ENCODE measurements around the gene CAMKK2. TPM values are rescaled to one million over a fixed set of nuclear protein-coding genes. Genes with fewer than 3 reads are reported as not detected.
"Not testable (repeated sequence)": the region's sequence is repeated elsewhere in the genome, so short reads cannot be mapped to it uniquely, and the experiment has no call there.

The CAMKK2 gene
- total RNA-seq, 2 experiments from 2014 or later: 21.1 to 27.6 TPM

DNA sequence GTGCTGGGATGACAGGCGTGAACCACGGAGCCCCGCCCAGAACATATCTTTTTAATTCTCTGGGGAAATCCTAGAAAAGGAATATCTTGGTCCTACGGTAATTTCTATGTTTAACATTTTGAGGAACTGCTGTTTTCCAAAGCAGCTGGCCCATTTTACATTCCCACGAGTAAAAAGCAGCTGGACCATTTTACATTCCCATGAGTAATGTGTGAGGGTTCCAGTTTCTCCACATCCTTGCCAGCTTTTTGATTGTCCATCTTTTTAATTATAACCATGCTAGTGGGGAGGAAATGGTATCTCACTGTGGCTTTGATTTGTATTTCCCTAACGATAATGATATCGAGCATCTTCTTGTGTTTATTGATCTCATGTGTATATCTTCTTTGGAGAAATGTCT is 91.0 kb downstream of the CAMKK2 start:
- no peaks in the 10 kb centered on the region for H4K20me1 ChIP-seq (ENCODE audit: insufficient read depth, low read length)
- no peaks in the 10 kb centered on the region for H3K79me2 ChIP-seq (ENCODE audit: insufficient read depth, low read depth, low read length)
- POLR2A ChIA-PET: no interaction called here
- CTCF ChIA-PET (ENCODE audit: unreplicated experiment): no interaction called here
- no peaks in the 10 kb centered on the region for H3K9me3 ChIP-seq (ENCODE audit: low read length)
- H3K9me2 ChIP-seq (ENCODE audit: insufficient read depth, low read length): no peaks in the 10 kb centered on the region
- no TSS peak for BruUV-seq (replicated peaks)
- peaks cover 5% of the 10 kb centered on the region for H3K4me1 ChIP-seq (ENCODE audit: insufficient read depth, low read length, poor library complexity, severe bottlenecking)
- no peak overlapping the region for H3K27ac ChIP-seq (ENCODE audit: low read depth, low read length, poor library complexity, severe bottlenecking)
- no peaks in the 10 kb centered on the region for H3K36me3 ChIP-seq (ENCODE audit: insufficient read depth, low read length)
- no peak for DNase-seq (ENCODE audit: low spot score)
- intact Hi-C loops (cut with micrococcal nuclease; ENCODE audit: unreplicated experiment): loop anchor here (5.0 kb wide), 1 partner anchor 93 kb away; no protein-coding TSS in a partner anchor
- H3K4me3 ChIP-seq (ENCODE audit: low read depth, low read length, poor library complexity, severe bottlenecking): no peak overlapping the region
- no peak overlapping the region for H2AFZ ChIP-seq (ENCODE audit: low read length)
- no peak overlapping the region for H3K4me2 ChIP-seq (ENCODE audit: low read length)
- TF ChIP-seq EZH2phosphoT487 (IDR thresholded peaks at IDR 0.05; ENCODE audit: borderline replicate concordance, low read depth, low read length): no peak
- TF ChIP-seq, protein P1, sequence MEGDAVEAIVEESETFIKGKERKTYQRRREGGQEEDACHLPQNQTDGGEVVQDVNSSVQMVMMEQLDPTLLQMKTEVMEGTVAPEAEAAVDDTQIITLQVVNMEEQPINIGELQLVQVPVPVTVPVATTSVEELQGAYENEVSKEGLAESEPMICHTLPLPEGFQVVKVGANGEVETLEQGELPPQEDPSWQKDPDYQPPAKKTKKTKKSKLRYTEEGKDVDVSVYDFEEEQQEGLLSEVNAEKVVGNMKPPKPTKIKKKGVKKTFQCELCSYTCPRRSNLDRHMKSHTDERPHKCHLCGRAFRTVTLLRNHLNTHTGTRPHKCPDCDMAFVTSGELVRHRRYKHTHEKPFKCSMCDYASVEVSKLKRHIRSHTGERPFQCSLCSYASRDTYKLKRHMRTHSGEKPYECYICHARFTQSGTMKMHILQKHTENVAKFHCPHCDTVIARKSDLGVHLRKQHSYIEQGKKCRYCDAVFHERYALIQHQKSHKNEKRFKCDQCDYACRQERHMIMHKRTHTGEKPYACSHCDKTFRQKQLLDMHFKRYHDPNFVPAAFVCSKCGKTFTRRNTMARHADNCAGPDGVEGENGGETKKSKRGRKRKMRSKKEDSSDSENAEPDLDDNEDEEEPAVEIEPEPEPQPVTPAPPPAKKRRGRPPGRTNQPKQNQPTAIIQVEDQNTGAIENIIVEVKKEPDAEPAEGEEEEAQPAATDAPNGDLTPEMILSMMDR (conservative IDR thresholded peaks at IDR 0.05; ENCODE audit: low read length): no peak

- no peak overlapping the region for H3K27ac ChIP-seq (ENCODE audit: low read depth, low read length, poor library complexity, severe bottlenecking)
- BruUV-seq (replicated peaks): no TSS peak
- TF ChIP-seq EZH2phosphoT487 (IDR thresholded peaks at IDR 0.05; ENCODE audit: borderline replicate concordance, low read depth, low read length): no peak
- TF ChIP-seq, protein P1 (conservative IDR thresholded peaks at IDR 0.05; ENCODE audit: low read length): no peak
- no peaks in the 10 kb centered on the region for H3K79me2 ChIP-seq (ENCODE audit: insufficient read depth, low read depth, low read length)
- H3K4me3 ChIP-seq (ENCODE audit: low read depth, low read length, poor library complexity, severe bottlenecking): no peak overlapping the region
- POLR2A ChIA-PET: interaction anchor here (0.6 kb wide), 1 partner anchor 181 kb away, joined by 6 read pairs; no protein-coding TSS in a partner anchor
- no peaks in the 10 kb centered on the region for H3K4me1 ChIP-seq (ENCODE audit: insufficient read depth, low read length, poor library complexity, severe bottlenecking)
- DNase-seq (ENCODE audit: low spot score): no peak
- no peaks in the 10 kb centered on the region for H4K20me1 ChIP-seq (ENCODE audit: insufficient read depth, low read length)
- no peak overlapping the region for H2AFZ ChIP-seq (ENCODE audit: low read length)
- no peaks in the 10 kb centered on the region for H3K36me3 ChIP-seq (ENCODE audit: insufficient read depth, low read length)
- H3K9me3 ChIP-seq (ENCODE audit: low read length): no peaks in the 10 kb centered on the region
- CTCF ChIA-PET (ENCODE audit: unreplicated experiment): no interaction called here
- no peak overlapping the region for H3K4me2 ChIP-seq (ENCODE audit: low read length)
- intact Hi-C loops (cut with micrococcal nuclease; ENCODE audit: unreplicated experiment): no loop called here
- no peaks in the 10 kb centered on the region for H3K9me2 ChIP-seq (ENCODE audit: insufficient read depth, low read length)
Observed at GRCh38 chr12:121203482-121203881, 93.0 kb downstream of the CAMKK2 start.

DNA sequence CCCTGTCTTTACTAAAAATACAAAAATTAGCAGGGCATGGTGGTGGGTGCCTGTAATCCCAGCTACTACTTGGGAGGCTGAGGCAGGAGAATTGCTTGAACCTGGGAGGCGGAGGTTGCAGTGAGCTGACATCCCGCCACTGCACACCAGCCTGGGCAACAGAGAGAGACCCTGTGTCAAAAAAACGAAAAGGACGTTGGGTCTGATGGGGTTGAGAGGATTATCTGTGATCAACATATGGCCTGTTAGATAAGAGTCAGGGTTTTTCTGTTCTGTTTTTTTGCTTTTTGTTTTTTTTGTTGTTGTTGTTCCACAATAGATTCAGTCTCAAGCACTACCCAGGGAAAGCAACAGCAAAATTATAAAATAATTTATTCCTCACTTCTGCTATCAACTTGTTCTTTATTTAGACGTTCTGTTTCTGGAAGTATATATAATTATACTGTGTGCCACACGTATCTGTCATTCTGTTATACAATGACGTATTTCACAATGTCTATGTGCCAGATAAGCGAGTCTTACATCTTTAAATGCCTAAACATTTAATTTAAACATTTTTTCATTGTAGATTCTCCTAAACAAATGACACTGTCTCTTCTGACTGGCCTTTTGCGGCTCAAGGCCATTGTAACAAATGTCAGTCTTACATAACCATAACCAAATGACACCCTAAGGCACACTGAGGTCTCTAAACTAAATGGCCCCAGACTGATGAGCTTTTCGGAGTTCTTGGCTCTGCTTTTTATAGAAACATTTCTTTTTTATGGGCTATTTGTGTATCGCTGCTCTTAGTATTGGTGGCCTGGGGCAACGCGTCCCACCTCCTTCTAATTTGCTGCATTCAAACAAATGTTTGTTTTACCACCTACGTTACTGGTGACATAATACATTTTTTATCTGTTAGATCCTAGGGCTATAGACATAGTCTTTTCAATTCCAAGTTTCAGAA is 93.8 kb downstream of the CAMKK2 start:
- H2AFZ ChIP-seq (ENCODE audit: low read length): no peak overlapping the region
- H3K9me3 ChIP-seq (ENCODE audit: low read length): no peaks in the 10 kb centered on the region
- DNase-seq (ENCODE audit: low spot score): no peak
- H3K4me3 ChIP-seq (ENCODE audit: low read depth, low read length, poor library complexity, severe bottlenecking): no peak overlapping the region
- no peaks in the 10 kb centered on the region for H3K36me3 ChIP-seq (ENCODE audit: insufficient read depth, low read length)
- H3K9me2 ChIP-seq (ENCODE audit: insufficient read depth, low read length): no peaks in the 10 kb centered on the region
- BruUV-seq (replicated peaks): no TSS peak
- POLR2A ChIA-PET: no interaction called here
- no peak overlapping the region for H3K4me2 ChIP-seq (ENCODE audit: low read length)
- TF ChIP-seq EZH2phosphoT487 (IDR thresholded peaks at IDR 0.05; ENCODE audit: borderline replicate concordance, low read depth, low read length): no peak
- H3K27ac ChIP-seq (ENCODE audit: low read depth, low read length, poor library complexity, severe bottlenecking): no peak overlapping the region
- no peaks in the 10 kb centered on the region for H3K79me2 ChIP-seq (ENCODE audit: insufficient read depth, low read depth, low read length)
- H4K20me1 ChIP-seq (ENCODE audit: insufficient read depth, low read length): no peaks in the 10 kb centered on the region
- CTCF ChIA-PET (ENCODE audit: unreplicated experiment): no interaction called here
- intact Hi-C loops (cut with micrococcal nuclease; ENCODE audit: unreplicated experiment): no loop called here
- H3K4me1 ChIP-seq (ENCODE audit: insufficient read depth, low read length, poor library complexity, severe bottlenecking): no peaks in the 10 kb centered on the region

GRCh38 chr12:121201140-121201539 is 95.4 kb downstream of the CAMKK2 start:
- H2AFZ ChIP-seq (ENCODE audit: low read length); intact Hi-C loops (cut with micrococcal nuclease; ENCODE audit: unreplicated experiment); H3K9me3 ChIP-seq (ENCODE audit: low read length); H4K20me1 ChIP-seq (ENCODE audit: insufficient read depth, low read length); CTCF ChIA-PET (ENCODE audit: unreplicated experiment); H3K36me3 ChIP-seq (ENCODE audit: insufficient read depth, low read length); H3K4me3 ChIP-seq (ENCODE audit: low read depth, low read length, poor library complexity, severe bottlenecking); H3K9me2 ChIP-seq (ENCODE audit: insufficient read depth, low read length); H3K27ac ChIP-seq (ENCODE audit: low read depth, low read length, poor library complexity, severe bottlenecking); H3K4me1 ChIP-seq (ENCODE audit: insufficient read depth, low read length, poor library complexity, severe bottlenecking); H3K4me2 ChIP-seq (ENCODE audit: low read length); DNase-seq (ENCODE audit: low spot score); H3K79me2 ChIP-seq (ENCODE audit: insufficient read depth, low read depth, low read length); BruUV-seq (replicated peaks): not testable (repeated sequence)
- POLR2A ChIA-PET: interaction anchor here (0.6 to 1.0 kb wide), 3 partner anchors 96 to 503 kb away, joined by 3 to 4 read pairs (median 4); partner anchors contain the start of gene CAMKK2
